ENCODE data around the gene BCL10.

GRCh38 chr1:85313888-85314696, 37.7 kb upstream of the BCL10 start:
- TF ChIP-seq, protein P1, sequence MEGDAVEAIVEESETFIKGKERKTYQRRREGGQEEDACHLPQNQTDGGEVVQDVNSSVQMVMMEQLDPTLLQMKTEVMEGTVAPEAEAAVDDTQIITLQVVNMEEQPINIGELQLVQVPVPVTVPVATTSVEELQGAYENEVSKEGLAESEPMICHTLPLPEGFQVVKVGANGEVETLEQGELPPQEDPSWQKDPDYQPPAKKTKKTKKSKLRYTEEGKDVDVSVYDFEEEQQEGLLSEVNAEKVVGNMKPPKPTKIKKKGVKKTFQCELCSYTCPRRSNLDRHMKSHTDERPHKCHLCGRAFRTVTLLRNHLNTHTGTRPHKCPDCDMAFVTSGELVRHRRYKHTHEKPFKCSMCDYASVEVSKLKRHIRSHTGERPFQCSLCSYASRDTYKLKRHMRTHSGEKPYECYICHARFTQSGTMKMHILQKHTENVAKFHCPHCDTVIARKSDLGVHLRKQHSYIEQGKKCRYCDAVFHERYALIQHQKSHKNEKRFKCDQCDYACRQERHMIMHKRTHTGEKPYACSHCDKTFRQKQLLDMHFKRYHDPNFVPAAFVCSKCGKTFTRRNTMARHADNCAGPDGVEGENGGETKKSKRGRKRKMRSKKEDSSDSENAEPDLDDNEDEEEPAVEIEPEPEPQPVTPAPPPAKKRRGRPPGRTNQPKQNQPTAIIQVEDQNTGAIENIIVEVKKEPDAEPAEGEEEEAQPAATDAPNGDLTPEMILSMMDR (IDR thresholded peaks at IDR 0.05; ENCODE audit: borderline replicate concordance, extremely low read depth, low read length, poor library complexity, severe bottlenecking) = no peak
- no peak for TF ChIP-seq EZH2 (IDR thresholded peaks at IDR 0.05; ENCODE audit: borderline replicate concordance, low read depth, low read length, severe bottlenecking)
